HepG2 (cell line): Measurements from ENCODE around the gene PARN. TPM values are rescaled to one million over a fixed set of nuclear protein-coding genes. Genes with fewer than 3 reads are reported as not detected.

ENCODE experiments used
- CEBPB ChIP-seq: IDR thresholded peaks from 2 replicates; pipeline ENCODE4 v1.6.1; 2011; ENCODE audit warnings: low read depth, low read length, improper control_type of control experiment, borderline replicate concordance
- HDAC6 ChIP-seq: fragments of 200-600 bp; sonication (generic); IDR thresholded peaks from 2 replicates; pipeline ENCODE4 v1.7.0; 2017; ENCODE audit warnings: mild to moderate bottlenecking, antibody characterized with exemption, low read length, low read depth
- MYC ChIP-seq: sonication (generic); formaldehyde crosslinking; IDR thresholded peaks from 2 replicates; pipeline ENCODE4 v1.9.0; 2021; ENCODE audit warnings: missing genetic modification reagents, borderline replicate concordance
- NCOA1 ChIP-seq: sonication (generic); formaldehyde crosslinking; IDR thresholded peaks from 2 replicates; pipeline ENCODE4 v1.9.0; 2021; ENCODE audit warnings: missing genetic modification reagents
- NCOR1 ChIP-seq: fragments of 200-600 bp; sonication (generic); IDR thresholded peaks from 2 replicates; pipeline ENCODE4 v1.7.0; 2017; ENCODE audit warnings: antibody characterized with exemption, low read length, borderline replicate concordance
- PPARG ChIP-seq: conservative IDR thresholded peaks from 2 replicates; pipeline ENCODE4 v1.6.1; 2016; ENCODE audit warnings: missing biosample characterization, missing genetic modification reagents
- TGIF2 ChIP-seq: IDR thresholded peaks from 2 replicates; pipeline ENCODE4 v1.6.1; 2016; ENCODE audit warnings: control low read depth, missing compliant biosample characterization
- U2AF1 ChIP-seq: fragments of 200-400 bp; formaldehyde crosslinking; optimal IDR thresholded peaks from 2 replicates; pipeline ENCODE3; 2017; ENCODE audit warnings: mild to moderate bottlenecking, low read depth, low read length
- ZNF101 ChIP-seq: sonication (generic); formaldehyde crosslinking; IDR thresholded peaks from 2 replicates; pipeline ENCODE4 v1.4.0; 2020; ENCODE audit warnings: mild to moderate bottlenecking, low read depth, missing genetic modification reagents, borderline replicate concordance
- ZNF234 ChIP-seq: sonication (generic); formaldehyde crosslinking; conservative IDR thresholded peaks from 2 replicates; pipeline ENCODE4 v1.5.1; 2020; ENCODE audit warnings: mild to moderate bottlenecking, missing genetic modification reagents
- ZNF44 ChIP-seq: sonication (generic); formaldehyde crosslinking; IDR thresholded peaks from 2 replicates; pipeline ENCODE4 v1.5.1; 2020; ENCODE audit warnings: mild to moderate bottlenecking, missing genetic modification reagents
- ZNF572 ChIP-seq: sonication (generic); formaldehyde crosslinking; IDR thresholded peaks from 2 replicates; pipeline ENCODE4 v1.5.1; 2020; ENCODE audit warnings: mild to moderate bottlenecking, missing genetic modification reagents
- ZNF644 ChIP-seq: IDR thresholded peaks from 2 replicates; pipeline ENCODE4 v1.6.1; 2016; ENCODE audit warnings: low read depth
- ZNF878 ChIP-seq: sonication (generic); formaldehyde crosslinking; IDR thresholded peaks from 2 replicates; pipeline ENCODE4 v1.8.1; 2023; ENCODE audit warnings: mild to moderate bottlenecking, missing genetic modification reagents, moderate library complexity
- polyA plus RNA-seq, 8 experiments: library from polyadenylated mRNA; depleted of rRNA in 3 of 8; stranded (reverse) in 7 of 8; unstranded in 1 of 8; fragments of >200 nt; fragmentation: Illumina TruSeq in 4 of 8; extraction: Trizol in 4 of 8; gene quantifications; 2 replicates each; pipeline versions ENCODE4 v1.2.1 to v1.2.3, GENCODE V29; 2011 to 2016; ENCODE audit warnings: low read depth in 4 of 8, missing spikeins in 1 of 8, mixed read lengths in 1 of 8; ENCODE audit not compliant: insufficient read depth in 1 of 8
- total RNA-seq, 5 experiments: library from RNA; depleted of rRNA; stranded (reverse); fragments of >200 nt; fragmentation: Illumina TruSeq; extraction: Trizol; gene quantifications; 2 replicates each; pipeline ENCODE4 v1.2.3, GENCODE V29; 2016; ENCODE audit warnings: low read depth in 1 of 5
- TF ChIP-seq, protein P1 (sequence below): sonication (generic); formaldehyde crosslinking; IDR thresholded peaks from 2 replicates; pipeline ENCODE4 v1.5.1; 2020; ENCODE audit warnings: missing genetic modification reagents, mild to moderate bottlenecking, borderline replicate concordance
- TF ChIP-seq, protein P2 (sequence below): IDR thresholded peaks from 2 replicates; pipeline ENCODE4 v1.6.1; 2016; ENCODE audit warnings: missing compliant biosample characterization, missing genetic modification reagents, borderline replicate concordance
- TF ChIP-seq, protein P3 (sequence below): sonication (generic); formaldehyde crosslinking; IDR thresholded peaks from 2 replicates; pipeline ENCODE4 v1.5.0; 2020; ENCODE audit warnings: missing genetic modification reagents
- TF ChIP-seq, protein P4 (sequence below): IDR thresholded peaks from 2 replicates; pipeline ENCODE4 v1.6.1; 2016
- TF ChIP-seq, protein P5 (sequence below): IDR thresholded peaks from 2 replicates; pipeline ENCODE4 v1.6.1; 2016; ENCODE audit warnings: low read depth, control low read depth
- TF ChIP-seq, protein P6 (sequence below): IDR thresholded peaks from 2 replicates; pipeline ENCODE4 v1.6.1; 2012; ENCODE audit warnings: inconsistent platforms

PARN gene
- total and polyA plus RNA-seq, 2 of the 13 experiments (the other 11 are each of a cell fraction or from before 2014, with no cell fraction given), result 13.3 to 47.6 TPM

DNA sequence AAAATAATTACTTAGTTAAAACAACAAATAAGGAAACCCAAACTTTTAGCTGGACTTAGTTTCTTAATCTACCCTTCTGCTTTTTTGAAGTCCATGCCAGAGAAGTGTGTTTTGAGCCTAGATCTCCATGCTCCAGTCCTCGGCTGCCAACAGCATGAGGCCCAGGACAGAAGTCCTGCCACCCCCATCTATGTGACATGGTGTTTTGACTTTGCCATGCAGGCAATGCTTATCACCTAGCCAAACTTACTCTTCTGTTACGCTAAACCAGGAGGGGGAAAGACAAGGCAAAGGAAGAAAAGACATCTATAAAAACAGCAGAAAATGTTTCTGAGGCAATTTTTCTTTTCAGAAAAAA, 119.5 kb downstream of the PARN start (continued):
- TF ChIP-seq, protein P1, sequence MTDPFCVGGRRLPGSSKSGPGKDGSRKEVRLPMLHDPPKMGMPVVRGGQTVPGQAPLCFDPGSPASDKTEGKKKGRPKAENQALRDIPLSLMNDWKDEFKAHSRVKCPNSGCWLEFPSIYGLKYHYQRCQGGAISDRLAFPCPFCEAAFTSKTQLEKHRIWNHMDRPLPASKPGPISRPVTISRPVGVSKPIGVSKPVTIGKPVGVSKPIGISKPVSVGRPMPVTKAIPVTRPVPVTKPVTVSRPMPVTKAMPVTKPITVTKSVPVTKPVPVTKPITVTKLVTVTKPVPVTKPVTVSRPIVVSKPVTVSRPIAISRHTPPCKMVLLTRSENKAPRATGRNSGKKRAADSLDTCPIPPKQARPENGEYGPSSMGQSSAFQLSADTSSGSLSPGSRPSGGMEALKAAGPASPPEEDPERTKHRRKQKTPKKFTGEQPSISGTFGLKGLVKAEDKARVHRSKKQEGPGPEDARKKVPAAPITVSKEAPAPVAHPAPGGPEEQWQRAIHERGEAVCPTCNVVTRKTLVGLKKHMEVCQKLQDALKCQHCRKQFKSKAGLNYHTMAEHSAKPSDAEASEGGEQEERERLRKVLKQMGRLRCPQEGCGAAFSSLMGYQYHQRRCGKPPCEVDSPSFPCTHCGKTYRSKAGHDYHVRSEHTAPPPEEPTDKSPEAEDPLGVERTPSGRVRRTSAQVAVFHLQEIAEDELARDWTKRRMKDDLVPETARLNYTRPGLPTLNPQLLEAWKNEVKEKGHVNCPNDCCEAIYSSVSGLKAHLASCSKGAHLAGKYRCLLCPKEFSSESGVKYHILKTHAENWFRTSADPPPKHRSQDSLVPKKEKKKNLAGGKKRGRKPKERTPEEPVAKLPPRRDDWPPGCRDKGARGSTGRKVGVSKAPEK (CRISPR knock-in tag), result peak; percentile 34; the same call in 1 of the 2 replicates
- TF ChIP-seq NCOR1 (no peak), U2AF1 (no peak), NCOA1 (CRISPR knock-in tag) (0 out of 2 replicates have a peak, but pooled peaks have one; percentile 2), ZNF234 (CRISPR knock-in tag) (0 out of 2 replicates have a peak, but pooled peaks have one; percentile 17), ZNF44 (CRISPR knock-in tag) (no peak), ZNF644 (CRISPR knock-in tag) (peak; percentile 52; the same call in 1 of the 2 replicates), ZNF878 (0 out of 2 replicates have a peak, but pooled peaks have one; percentile 3), PPARG (CRISPR knock-in tag) (no peak), HDAC6 (peak; percentile 71; the same call in 1 of the 2 replicates), TGIF2 (CRISPR knock-in tag) (0 out of 2 replicates have a peak, but pooled peaks have one; percentile 65), MYC (peak; percentile 55; the same call in 1 of the 2 replicates), CEBPB (no peak), ZNF101 (CRISPR knock-in tag) (peak; percentile 63; the same call in 1 of the 2 replicates), ZNF572 (CRISPR knock-in tag) (0 out of 2 replicates have a peak, but pooled peaks have one; percentile 24)
- TF ChIP-seq, protein P2, sequence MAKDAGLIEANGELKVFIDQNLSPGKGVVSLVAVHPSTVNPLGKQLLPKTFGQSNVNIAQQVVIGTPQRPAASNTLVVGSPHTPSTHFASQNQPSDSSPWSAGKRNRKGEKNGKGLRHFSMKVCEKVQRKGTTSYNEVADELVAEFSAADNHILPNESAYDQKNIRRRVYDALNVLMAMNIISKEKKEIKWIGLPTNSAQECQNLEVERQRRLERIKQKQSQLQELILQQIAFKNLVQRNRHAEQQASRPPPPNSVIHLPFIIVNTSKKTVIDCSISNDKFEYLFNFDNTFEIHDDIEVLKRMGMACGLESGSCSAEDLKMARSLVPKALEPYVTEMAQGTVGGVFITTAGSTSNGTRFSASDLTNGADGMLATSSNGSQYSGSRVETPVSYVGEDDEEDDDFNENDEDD (CRISPR knock-in tag), result peak; percentile 55; the same call in 1 of the 2 replicates
- TF ChIP-seq, protein P3, sequence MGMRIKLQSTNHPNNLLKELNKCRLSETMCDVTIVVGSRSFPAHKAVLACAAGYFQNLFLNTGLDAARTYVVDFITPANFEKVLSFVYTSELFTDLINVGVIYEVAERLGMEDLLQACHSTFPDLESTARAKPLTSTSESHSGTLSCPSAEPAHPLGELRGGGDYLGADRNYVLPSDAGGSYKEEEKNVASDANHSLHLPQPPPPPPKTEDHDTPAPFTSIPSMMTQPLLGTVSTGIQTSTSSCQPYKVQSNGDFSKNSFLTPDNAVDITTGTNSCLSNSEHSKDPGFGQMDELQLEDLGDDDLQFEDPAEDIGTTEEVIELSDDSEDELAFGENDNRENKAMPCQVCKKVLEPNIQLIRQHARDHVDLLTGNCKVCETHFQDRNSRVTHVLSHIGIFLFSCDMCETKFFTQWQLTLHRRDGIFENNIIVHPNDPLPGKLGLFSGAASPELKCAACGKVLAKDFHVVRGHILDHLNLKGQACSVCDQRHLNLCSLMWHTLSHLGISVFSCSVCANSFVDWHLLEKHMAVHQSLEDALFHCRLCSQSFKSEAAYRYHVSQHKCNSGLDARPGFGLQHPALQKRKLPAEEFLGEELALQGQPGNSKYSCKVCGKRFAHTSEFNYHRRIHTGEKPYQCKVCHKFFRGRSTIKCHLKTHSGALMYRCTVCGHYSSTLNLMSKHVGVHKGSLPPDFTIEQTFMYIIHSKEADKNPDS (CRISPR knock-in tag), result no peak
- TF ChIP-seq, protein P4, sequence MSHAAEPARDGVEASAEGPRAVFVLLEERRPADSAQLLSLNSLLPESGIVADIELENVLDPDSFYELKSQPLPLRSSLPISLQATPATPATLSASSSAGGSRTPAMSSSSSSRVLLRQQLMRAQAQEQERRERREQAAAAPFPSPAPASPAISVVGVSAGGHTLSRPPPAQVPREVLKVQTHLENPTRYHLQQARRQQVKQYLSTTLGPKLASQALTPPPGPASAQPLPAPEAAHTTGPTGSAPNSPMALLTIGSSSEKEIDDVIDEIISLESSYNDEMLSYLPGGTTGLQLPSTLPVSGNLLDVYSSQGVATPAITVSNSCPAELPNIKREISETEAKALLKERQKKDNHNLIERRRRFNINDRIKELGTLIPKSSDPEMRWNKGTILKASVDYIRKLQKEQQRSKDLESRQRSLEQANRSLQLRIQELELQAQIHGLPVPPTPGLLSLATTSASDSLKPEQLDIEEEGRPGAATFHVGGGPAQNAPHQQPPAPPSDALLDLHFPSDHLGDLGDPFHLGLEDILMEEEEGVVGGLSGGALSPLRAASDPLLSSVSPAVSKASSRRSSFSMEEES, result no peak
- TF ChIP-seq, protein P5, sequence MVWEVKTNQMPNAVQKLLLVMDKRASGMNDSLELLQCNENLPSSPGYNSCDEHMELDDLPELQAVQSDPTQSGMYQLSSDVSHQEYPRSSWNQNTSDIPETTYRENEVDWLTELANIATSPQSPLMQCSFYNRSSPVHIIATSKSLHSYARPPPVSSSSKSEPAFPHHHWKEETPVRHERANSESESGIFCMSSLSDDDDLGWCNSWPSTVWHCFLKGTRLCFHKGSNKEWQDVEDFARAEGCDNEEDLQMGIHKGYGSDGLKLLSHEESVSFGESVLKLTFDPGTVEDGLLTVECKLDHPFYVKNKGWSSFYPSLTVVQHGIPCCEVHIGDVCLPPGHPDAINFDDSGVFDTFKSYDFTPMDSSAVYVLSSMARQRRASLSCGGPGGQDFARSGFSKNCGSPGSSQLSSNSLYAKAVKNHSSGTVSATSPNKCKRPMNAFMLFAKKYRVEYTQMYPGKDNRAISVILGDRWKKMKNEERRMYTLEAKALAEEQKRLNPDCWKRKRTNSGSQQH (CRISPR knock-in tag), result 0 out of 2 replicates have a peak, but pooled peaks have one; percentile 0
- TF ChIP-seq, protein P6, sequence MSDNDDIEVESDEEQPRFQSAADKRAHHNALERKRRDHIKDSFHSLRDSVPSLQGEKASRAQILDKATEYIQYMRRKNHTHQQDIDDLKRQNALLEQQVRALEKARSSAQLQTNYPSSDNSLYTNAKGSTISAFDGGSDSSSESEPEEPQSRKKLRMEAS, result peak; percentile 71
